ENCODE data around the gene WDR45B.

DNA sequence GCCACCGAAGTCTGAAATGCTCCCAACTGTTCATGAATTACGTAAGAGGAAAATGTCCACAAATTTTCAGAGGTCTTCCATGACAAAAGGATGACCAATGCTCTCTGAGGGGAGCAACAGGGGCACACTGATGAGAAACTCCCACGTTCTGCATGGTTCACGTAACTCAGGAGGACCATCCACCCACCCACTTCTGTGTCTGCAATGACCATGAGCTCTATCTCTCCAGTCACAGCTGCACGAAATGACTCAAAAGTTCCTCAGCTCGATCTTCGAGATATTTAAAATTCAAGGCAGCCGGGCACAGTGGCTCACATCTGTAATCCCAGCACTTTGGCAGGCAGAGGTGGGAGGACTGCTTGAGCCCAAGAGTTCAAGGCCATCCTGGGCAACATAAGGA, 15.8 kb downstream of the WDR45B start:
- TF ChIP-seq, protein P1, sequence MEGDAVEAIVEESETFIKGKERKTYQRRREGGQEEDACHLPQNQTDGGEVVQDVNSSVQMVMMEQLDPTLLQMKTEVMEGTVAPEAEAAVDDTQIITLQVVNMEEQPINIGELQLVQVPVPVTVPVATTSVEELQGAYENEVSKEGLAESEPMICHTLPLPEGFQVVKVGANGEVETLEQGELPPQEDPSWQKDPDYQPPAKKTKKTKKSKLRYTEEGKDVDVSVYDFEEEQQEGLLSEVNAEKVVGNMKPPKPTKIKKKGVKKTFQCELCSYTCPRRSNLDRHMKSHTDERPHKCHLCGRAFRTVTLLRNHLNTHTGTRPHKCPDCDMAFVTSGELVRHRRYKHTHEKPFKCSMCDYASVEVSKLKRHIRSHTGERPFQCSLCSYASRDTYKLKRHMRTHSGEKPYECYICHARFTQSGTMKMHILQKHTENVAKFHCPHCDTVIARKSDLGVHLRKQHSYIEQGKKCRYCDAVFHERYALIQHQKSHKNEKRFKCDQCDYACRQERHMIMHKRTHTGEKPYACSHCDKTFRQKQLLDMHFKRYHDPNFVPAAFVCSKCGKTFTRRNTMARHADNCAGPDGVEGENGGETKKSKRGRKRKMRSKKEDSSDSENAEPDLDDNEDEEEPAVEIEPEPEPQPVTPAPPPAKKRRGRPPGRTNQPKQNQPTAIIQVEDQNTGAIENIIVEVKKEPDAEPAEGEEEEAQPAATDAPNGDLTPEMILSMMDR (IDR thresholded peaks at IDR 0.05) = no peak
- TF ChIP-seq POLR2A (IDR thresholded peaks at IDR 0.05) = no peak

Measured in Peyer's patch (tissue), 4 donors.